Measurements from ENCODE around the gene MAP3K12. TPM values are rescaled to one million over a fixed set of nuclear protein-coding genes. Genes with fewer than 3 reads are reported as not detected.

The MAP3K12 gene
- total and polyA plus RNA-seq, 2 of the 13 experiments (the other 11 are each of a cell fraction or from before 2014, with no cell fraction given) = 0.20 to 1.1 TPM

DNA sequence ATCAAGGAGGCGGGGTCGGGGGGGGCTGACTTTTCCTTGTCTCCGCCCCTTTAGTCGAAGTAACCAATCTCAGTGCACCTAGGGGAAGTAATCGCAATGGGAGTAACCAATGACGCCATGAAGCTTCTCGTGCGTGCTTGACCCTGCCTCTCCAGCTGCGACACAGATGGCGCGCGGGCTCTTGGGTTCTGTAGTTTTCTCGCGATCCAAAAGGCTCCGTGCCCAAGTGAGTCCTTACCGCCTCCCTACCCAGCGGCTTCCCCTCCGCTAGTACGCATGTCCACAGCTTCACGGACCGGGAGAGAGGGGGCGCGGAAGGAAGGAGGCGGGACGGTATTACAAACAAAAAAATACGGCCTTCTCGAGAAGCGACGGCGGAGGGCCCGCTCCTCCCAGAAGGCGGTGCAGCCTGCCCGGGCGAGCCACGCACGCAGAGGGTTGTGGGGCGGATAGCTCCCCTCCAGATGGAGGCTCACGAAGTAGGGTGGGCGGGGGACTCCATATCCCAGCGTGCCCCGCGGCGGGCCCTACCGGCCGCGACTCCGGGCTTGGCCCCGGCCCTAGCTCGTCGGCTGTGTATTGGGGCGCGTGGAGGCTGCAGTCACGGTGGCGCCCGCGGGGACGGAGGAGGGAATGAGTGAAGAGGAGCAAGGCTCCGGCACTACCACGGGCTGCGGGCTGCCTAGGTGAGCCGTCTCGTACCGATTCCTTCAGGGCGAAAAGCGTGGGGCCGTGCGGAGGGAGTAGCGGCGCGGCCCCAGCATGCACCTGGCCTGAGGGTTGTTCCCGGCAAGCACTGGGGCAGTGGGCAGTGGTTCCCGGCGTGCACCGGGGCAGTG lies 1.7 kb upstream of the MAP3K12 start, which contains the start of gene TARBP2 (continued):
- TF ChIP-seq TGIF2 (CRISPR knock-in tag; IDR thresholded peaks at IDR 0.05) = peak; percentile 10; the same call in 1 of the 2 replicates
- TF ChIP-seq, protein P1, sequence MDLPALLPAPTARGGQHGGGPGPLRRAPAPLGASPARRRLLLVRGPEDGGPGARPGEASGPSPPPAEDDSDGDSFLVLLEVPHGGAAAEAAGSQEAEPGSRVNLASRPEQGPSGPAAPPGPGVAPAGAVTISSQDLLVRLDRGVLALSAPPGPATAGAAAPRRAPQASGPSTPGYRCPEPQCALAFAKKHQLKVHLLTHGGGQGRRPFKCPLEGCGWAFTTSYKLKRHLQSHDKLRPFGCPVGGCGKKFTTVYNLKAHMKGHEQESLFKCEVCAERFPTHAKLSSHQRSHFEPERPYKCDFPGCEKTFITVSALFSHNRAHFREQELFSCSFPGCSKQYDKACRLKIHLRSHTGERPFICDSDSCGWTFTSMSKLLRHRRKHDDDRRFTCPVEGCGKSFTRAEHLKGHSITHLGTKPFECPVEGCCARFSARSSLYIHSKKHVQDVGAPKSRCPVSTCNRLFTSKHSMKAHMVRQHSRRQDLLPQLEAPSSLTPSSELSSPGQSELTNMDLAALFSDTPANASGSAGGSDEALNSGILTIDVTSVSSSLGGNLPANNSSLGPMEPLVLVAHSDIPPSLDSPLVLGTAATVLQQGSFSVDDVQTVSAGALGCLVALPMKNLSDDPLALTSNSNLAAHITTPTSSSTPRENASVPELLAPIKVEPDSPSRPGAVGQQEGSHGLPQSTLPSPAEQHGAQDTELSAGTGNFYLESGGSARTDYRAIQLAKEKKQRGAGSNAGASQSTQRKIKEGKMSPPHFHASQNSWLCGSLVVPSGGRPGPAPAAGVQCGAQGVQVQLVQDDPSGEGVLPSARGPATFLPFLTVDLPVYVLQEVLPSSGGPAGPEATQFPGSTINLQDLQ (CRISPR knock-in tag; IDR thresholded peaks at IDR 0.05) = peak; percentile 21; the same call in 1 of the 2 replicates
- TF ChIP-seq AGO2 (optimal IDR thresholded peaks at IDR 0.05; ENCODE audit: low read depth, low read length) = peak; percentile 93
- TF ChIP-seq, protein P2, sequence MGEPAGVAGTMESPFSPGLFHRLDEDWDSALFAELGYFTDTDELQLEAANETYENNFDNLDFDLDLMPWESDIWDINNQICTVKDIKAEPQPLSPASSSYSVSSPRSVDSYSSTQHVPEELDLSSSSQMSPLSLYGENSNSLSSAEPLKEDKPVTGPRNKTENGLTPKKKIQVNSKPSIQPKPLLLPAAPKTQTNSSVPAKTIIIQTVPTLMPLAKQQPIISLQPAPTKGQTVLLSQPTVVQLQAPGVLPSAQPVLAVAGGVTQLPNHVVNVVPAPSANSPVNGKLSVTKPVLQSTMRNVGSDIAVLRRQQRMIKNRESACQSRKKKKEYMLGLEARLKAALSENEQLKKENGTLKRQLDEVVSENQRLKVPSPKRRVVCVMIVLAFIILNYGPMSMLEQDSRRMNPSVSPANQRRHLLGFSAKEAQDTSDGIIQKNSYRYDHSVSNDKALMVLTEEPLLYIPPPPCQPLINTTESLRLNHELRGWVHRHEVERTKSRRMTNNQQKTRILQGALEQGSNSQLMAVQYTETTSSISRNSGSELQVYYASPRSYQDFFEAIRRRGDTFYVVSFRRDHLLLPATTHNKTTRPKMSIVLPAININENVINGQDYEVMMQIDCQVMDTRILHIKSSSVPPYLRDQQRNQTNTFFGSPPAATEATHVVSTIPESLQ (CRISPR knock-in tag; conservative IDR thresholded peaks at IDR 0.05) = 0 out of 2 replicates have a peak, but pooled peaks have one; percentile 20
- TF ChIP-seq SMC3 (IDR thresholded peaks at IDR 0.05; ENCODE audit: low read length) = no peak
- TF ChIP-seq GZF1 (CRISPR knock-in tag; IDR thresholded peaks at IDR 0.05) = no peak
- TF ChIP-seq MTF1 (CRISPR knock-in tag; IDR thresholded peaks at IDR 0.05) = 0 out of 2 replicates have a peak, but pooled peaks have one; percentile 51
- no peak for TF ChIP-seq SOX6 (IDR thresholded peaks at IDR 0.05)
- TF ChIP-seq SOX6 (CRISPR knock-in tag; IDR thresholded peaks at IDR 0.05) = peak; percentile 47
- no peak; the same call in 1 of the 2 replicates for TF ChIP-seq RARA (CRISPR knock-in tag; IDR thresholded peaks at IDR 0.05)
- TF ChIP-seq STAG1 (CRISPR knock-in tag; IDR thresholded peaks at IDR 0.05) = no peak; the same call in 1 of the 2 replicates
- TF ChIP-seq, protein P3, sequence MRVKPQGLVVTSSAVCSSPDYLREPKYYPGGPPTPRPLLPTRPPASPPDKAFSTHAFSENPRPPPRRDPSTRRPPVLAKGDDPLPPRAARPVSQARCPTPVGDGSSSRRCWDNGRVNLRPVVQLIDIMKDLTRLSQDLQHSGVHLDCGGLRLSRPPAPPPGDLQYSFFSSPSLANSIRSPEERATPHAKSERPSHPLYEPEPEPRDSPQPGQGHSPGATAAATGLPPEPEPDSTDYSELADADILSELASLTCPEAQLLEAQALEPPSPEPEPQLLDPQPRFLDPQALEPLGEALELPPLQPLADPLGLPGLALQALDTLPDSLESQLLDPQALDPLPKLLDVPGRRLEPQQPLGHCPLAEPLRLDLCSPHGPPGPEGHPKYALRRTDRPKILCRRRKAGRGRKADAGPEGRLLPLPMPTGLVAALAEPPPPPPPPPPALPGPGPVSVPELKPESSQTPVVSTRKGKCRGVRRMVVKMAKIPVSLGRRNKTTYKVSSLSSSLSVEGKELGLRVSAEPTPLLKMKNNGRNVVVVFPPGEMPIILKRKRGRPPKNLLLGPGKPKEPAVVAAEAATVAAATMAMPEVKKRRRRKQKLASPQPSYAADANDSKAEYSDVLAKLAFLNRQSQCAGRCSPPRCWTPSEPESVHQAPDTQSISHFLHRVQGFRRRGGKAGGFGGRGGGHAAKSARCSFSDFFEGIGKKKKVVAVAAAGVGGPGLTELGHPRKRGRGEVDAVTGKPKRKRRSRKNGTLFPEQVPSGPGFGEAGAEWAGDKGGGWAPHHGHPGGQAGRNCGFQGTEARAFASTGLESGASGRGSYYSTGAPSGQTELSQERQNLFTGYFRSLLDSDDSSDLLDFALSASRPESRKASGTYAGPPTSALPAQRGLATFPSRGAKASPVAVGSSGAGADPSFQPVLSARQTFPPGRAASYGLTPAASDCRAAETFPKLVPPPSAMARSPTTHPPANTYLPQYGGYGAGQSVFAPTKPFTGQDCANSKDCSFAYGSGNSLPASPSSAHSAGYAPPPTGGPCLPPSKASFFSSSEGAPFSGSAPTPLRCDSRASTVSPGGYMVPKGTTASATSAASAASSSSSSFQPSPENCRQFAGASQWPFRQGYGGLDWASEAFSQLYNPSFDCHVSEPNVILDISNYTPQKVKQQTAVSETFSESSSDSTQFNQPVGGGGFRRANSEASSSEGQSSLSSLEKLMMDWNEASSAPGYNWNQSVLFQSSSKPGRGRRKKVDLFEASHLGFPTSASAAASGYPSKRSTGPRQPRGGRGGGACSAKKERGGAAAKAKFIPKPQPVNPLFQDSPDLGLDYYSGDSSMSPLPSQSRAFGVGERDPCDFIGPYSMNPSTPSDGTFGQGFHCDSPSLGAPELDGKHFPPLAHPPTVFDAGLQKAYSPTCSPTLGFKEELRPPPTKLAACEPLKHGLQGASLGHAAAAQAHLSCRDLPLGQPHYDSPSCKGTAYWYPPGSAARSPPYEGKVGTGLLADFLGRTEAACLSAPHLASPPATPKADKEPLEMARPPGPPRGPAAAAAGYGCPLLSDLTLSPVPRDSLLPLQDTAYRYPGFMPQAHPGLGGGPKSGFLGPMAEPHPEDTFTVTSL (CRISPR knock-in tag; IDR thresholded peaks at IDR 0.05; ENCODE audit: borderline replicate concordance) = no peak
- TF ChIP-seq ZNF607 (CRISPR knock-in tag; IDR thresholded peaks at IDR 0.05; ENCODE audit: borderline replicate concordance) = peak; percentile 97
- 0 out of 2 replicates have a peak, but pooled peaks have one; percentile 67 for TF ChIP-seq ZNF557 (CRISPR knock-in tag; IDR thresholded peaks at IDR 0.05)
- no peak; the same call in 1 of the 2 replicates for TF ChIP-seq NR2F2 (IDR thresholded peaks at IDR 0.05; ENCODE audit: borderline replicate concordance, low read depth)
- peak; percentile 90 for TF ChIP-seq ZNF335 (CRISPR knock-in tag; IDR thresholded peaks at IDR 0.05)
- 0 out of 2 replicates have a peak, but pooled peaks have one; percentile 19 for TF ChIP-seq HNF4A (CRISPR knock-in tag; IDR thresholded peaks at IDR 0.05)
- TF ChIP-seq, protein P4, sequence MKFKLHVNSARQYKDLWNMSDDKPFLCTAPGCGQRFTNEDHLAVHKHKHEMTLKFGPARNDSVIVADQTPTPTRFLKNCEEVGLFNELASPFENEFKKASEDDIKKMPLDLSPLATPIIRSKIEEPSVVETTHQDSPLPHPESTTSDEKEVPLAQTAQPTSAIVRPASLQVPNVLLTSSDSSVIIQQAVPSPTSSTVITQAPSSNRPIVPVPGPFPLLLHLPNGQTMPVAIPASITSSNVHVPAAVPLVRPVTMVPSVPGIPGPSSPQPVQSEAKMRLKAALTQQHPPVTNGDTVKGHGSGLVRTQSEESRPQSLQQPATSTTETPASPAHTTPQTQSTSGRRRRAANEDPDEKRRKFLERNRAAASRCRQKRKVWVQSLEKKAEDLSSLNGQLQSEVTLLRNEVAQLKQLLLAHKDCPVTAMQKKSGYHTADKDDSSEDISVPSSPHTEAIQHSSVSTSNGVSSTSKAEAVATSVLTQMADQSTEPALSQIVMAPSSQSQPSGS (CRISPR knock-in tag; IDR thresholded peaks at IDR 0.05) = peak; percentile 37; the same call in 1 of the 2 replicates

Data from HepG2 (cell line).